HG03095 (cell line): ENCODE measurements around the gene C8G.

Source experiments
- ATAC-seq: cut with Tn5 transposase; IDR thresholded peaks from one replicate; pipeline ENCODE4 v1.9.1; 2021; ENCODE audit warnings: moderate library complexity; ENCODE audit not compliant: unreplicated experiment

Gene C8G

GRCh38 chr9:136964833-136965422 is 19.9 kb downstream of the C8G start:
- ATAC-seq: no peak

DNA sequence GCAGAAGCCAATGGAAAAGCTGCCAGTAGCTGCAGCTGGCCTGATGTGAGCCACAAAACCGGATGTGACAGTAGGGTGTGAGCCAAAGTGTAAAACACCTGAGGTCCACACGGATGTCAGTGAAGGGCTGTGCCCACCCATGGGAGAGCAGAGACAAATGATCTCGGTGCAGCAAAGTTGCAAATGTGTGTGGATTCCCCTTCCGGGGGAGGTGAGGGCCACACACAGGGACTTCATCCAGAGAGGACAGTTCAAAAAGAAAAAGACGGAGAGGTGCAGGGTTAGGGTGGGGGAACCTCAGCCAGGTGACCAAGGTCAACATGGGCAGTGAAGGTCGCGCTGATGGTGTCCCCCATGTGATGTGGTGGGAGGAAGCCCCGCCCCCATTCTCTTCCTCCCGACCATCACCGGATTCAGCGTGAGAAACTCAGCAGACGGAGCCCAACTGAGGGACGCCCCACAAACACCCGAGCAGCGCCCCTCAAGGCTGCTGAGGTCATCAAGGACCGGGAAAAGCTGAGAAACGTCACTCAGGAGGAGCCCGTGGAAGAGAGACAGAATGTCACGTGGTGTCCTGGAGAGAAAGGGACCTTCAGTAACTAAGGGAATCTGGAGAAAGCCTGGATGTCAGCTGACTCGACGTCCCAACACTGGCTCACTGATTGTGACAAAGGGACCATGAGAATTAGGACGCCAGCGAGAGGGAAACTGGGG is 20.9 kb downstream of the C8G start:
- ATAC-seq: no peak

- ATAC-seq: no peak
These were observed 23.5 kb downstream of the C8G start for GRCh38 chr9:136968333-136969127.

- no peak for ATAC-seq
These were observed 24.1 kb downstream of the C8G start for GRCh38 chr9:136969150-136969549.

- ATAC-seq: no peak
These were observed 24.7 kb downstream of the C8G start for GRCh38 chr9:136969774-136970173.

- no peak for ATAC-seq
These were observed 25.3 kb downstream of the C8G start for GRCh38 chr9:136970361-136970760.

DNA sequence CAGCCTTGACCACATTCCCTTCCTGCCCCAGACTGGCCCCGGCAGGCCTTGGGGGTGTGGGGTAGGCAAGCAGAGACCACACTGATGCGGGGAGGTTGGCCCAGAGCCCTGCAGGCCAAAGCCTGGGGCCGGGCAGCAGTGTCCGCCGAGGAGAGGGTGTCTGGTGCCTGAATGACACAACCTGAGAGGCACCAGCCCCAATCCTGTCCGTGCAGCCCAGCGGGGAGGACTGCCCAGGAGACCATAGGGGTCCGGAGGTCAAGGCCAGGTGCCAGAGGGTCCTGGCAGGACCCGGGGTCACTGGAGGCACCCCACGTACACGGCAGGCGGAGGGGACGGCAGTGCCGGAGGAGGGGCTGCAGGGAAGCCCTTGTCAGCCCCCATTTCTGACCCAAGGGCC is 26.7 kb downstream of the C8G start:
- ATAC-seq: no peak

- no peak for ATAC-seq
These were observed 27.3 kb downstream of the C8G start for GRCh38 chr9:136972335-136972734.

DNA sequence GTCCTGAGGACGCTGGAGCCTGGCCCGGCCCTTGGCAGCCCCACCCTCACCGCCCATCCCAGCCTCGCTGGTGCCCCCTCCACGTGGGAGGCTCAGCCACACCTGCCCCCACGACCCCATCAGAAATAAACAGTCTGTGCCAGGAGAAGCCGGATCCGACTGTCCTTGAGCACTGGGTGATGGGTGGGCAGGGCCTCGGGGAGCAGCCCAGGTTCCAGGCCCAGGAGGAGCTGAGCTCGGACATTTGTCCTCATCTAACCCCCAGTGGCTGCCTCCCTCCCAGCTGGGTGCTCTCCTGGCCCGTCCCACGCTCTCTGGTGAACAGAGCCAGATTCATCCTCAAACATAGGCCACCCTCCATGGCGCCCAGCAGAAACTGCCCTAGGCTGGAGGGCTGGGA is 27.7 kb downstream of the C8G start:
- no peak for ATAC-seq

GRCh38 chr9:136973618-136974617 is 28.9 kb downstream of the C8G start:
- ATAC-seq: no peak

DNA sequence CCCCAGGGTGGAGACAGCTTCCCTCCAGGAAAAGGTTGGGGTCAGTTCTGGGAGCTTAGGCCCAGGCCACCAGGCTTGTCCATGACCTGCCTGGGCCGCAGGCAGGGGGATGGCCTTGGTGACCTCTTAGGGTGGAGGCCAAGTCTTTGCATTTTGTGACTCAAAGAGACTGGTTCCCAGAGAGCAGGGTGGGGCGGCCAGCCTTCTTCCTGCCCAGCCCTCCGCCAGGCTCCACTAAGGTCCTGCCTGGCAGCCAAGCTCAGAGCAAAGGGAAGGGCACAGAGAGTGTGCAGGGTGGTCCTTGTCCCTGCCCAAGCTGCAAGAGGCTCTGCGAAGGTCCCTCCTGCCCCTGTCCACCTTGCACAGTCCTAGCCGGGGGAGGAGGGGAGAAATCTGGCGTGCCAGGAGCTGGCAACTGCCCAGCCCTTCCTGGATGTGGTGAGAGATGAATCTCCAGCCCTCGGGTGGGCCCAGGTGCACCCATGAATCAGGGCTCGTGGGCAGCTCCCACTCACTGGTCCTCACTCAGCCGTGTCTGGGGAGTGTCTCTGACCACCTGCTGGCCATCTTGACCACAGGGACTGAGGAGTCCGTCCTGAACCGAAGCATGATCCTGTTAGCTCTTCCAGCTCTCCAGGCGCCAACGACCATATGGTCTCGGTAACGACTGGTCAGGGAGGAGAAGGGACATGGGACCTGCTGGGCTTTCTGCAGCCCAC is 29.9 kb downstream of the C8G start:
- ATAC-seq: no peak

GRCh38 chr9:136975644-136976043 is 30.6 kb downstream of the C8G start:
- ATAC-seq: no peak

GRCh38 chr9:136977223-136977622 is 32.2 kb downstream of the C8G start, which contains the start of gene PTGDS:
TSS of gene PTGDS (plus strand) at chr9:136977504. CDS start at chr9:136977579, 75 bp downstream.
- ATAC-seq: no peak

DNA sequence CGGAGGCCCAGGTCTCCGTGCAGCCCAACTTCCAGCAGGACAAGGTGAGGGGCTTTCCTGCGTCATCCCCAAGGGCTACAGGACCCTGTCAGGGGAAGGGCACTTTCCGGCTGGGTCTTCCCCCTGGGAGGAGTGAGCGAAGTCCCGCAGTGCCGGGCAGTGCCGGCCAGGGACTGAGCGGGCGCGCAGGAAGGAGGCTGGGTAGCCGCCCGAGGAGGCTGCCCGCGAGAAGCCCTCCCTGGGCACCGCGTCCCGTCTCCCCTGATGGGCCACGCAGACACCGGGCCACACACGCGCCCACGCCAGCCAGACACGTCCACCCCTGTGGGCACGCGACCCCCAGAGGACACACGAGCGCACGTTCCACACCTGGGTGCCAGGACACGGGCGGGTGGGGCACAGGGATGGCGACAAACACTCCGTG is 32.6 kb downstream of the C8G start:
- ATAC-seq: no peak

GRCh38 chr9:136978073-136978864 is 33.2 kb downstream of the C8G start:
- ATAC-seq: no peak

DNA sequence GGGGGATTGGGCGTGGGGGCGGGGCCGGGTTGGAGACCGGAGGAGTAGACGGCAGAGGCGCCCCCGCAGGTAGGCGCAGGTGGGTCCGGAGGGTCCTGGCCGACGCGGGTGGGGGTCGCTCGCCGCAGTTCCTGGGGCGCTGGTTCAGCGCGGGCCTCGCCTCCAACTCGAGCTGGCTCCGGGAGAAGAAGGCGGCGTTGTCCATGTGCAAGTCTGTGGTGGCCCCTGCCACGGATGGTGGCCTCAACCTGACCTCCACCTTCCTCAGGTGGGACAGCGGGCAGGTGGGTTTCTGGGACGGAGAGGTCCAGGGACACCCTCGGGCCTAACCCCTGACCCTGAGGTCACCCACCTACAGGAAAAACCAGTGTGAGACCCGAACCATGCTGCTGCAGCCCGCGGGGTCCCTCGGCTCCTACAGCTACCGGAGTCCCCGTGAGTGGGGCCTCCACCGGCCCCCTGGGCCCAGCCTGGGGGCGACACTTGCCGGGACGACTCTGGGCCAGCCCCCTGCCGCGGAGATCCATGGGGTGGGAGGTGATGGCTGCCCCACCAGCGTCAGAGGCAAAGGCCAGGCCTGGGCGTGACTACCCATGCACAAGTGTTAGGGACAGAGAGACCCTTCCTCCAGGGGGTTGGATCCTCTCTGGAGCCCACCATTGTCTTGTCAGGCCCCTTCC is 34.0 kb downstream of the C8G start:
- no peak for ATAC-seq

DNA sequence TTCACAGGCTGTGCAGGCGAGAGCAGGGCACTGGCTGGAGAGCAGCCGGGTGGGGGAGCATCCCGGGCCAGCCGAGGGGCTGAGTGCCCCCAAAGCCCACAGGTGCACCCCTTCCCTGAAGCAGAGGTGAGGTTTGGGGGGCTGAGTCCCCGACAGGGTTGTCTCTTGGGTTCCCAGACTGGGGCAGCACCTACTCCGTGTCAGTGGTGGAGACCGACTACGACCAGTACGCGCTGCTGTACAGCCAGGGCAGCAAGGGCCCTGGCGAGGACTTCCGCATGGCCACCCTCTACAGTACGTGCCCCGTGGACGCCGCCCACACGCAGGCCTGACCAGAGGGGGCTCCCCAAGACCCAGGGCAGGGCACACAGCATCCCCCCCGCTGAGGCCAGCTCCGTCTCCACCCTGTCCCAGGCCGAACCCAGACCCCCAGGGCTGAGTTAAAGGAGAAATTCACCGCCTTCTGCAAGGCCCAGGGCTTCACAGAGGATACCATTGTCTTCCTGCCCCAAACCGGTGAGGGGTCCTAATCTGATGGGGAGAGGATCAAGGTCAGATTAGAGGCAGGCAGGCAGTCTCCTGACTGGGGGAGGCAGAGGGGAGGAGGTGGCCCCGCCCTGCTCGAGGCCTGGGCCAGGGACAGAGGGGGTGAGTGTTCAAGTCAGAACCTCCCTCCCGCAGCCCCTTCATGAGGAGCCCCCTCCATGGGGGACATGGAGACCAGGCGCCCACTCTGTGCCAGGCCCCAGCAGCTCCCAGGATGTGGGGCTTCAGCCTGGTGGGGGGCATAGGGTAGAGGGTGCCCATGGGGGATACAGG is 34.9 kb downstream of the C8G start:
- ATAC-seq: no peak
